Gastroesophageal sphincter (tissue), 3 donors: ENCODE measurements around the gene ANGPTL5.
"Not testable (repeated sequence)": the region's sequence is repeated elsewhere in the genome, so short reads cannot be mapped to it uniquely, and the experiment has no call there.

Experiments
- CTCF ChIP-seq, 4 experiments: fragments of 200-600 bp in 2 of 4; fragments of 450-650 bp in 2 of 4; sonication (generic) in 1 of 4; IDR thresholded peaks; one replicate each; pipeline ENCODE4 v1.5.1; 2017 to 2019; ENCODE audit warnings: antibody characterized with exemption in 4 of 4, mild to moderate bottlenecking in 2 of 4, moderate library complexity in 2 of 4
- POLR2A ChIP-seq, 2 donors: fragments of 450-650 bp; IDR thresholded peaks; one replicate each; pipeline ENCODE4 v1.6.1; 2017; ENCODE audit warnings: antibody characterized with exemption in 2 of 2, mild to moderate bottlenecking in 2 of 2, moderate library complexity in 1 of 2
- POLR2AphosphoS5 ChIP-seq: sonication (generic); formaldehyde crosslinking; IDR thresholded peaks from one replicate; pipeline ENCODE4 v1.6.1; 2017; ENCODE audit warnings: antibody characterized with exemption

- not testable (repeated sequence) for TF ChIP-seq POLR2AphosphoS5; CTCF (IDR thresholded peaks at IDR 0.05); POLR2A (IDR thresholded peaks at IDR 0.05)
Measured at GRCh38 chr11:101964200-101964599, 47.9 kb upstream of the ANGPTL5 start.
